ENCODE results near the gene TMOD4. TPM values are rescaled to one million over a fixed set of nuclear protein-coding genes. Genes with fewer than 3 reads are reported as not detected.

TMOD4 gene
- total and polyA plus RNA-seq, 2 of the 13 experiments (the other 11 are each of a cell fraction or from before 2014, with no cell fraction given), result 0.66 TPM; not detected in 1

DNA sequence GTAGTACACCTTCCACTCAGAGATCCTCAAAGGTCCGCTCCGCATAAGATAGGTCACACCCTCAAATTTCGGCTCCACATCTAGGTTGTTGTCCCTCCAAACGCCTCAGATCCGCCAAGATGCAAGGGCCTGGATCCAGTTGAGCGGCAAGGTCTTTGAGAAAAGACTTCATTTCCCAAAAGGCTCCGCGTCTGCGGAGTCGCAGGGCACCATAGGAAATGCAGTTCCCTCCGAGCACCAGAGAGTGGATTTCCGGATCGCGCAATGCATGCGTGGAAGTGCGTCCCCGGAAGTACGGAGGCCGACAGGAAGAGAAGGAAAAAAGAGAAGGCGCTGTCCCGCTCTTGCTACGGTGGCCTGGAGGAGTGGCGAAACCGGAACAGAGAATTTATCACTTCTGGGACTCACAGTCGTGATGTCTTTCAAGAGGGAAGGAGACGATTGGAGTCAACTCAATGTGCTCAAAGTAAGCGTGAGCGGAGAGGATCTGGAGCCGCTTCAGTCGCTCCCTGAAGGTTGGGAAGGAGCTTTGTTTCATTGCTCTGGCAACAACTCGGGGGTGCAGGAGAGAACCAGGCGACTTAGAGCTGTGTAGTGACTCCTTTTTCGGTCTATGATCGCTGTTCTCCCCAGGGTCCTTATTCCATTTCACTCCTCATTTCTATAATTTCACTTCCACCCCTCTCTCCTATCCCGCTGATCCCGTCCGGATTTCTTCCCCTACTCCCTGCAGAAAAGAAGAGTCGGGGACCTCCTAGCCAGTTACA is 9.9 kb downstream of the TMOD4 start, which contains the start of the genes LYSMD1 and SCNM1 (continued):
- TF ChIP-seq ELF3 (CRISPR knock-in tag; IDR thresholded peaks at IDR 0.05) (peak; percentile 95), PRMT3 (CRISPR knock-in tag; IDR thresholded peaks at IDR 0.05; ENCODE audit: borderline replicate concordance, low read depth) (no peak), STAG1 (CRISPR knock-in tag; IDR thresholded peaks at IDR 0.05) (0 out of 2 replicates have a peak, but pooled peaks have one; percentile 3), ZNF780A (CRISPR knock-in tag; IDR thresholded peaks at IDR 0.05) (no peak), ZNF431 (CRISPR knock-in tag; IDR thresholded peaks at IDR 0.05; ENCODE audit: borderline replicate concordance, low read depth) (no peak), ZNF761 (CRISPR knock-in tag; conservative IDR thresholded peaks at IDR 0.05) (no peak; the same call in 1 of the 2 replicates), ZSCAN12 (CRISPR knock-in tag; IDR thresholded peaks at IDR 0.05) (0 out of 2 replicates have a peak, but pooled peaks have one; percentile 57), MATR3 (CRISPR knock-in tag; IDR thresholded peaks at IDR 0.05) (no peak), ARNT (IDR thresholded peaks at IDR 0.05) (no peak), BRCA1 (CRISPR knock-in tag; IDR thresholded peaks at IDR 0.05) (0 out of 2 replicates have a peak, but pooled peaks have one; percentile 90), DMAP1 (CRISPR knock-in tag; IDR thresholded peaks at IDR 0.05) (peak; percentile 82; the same call in 1 of the 2 replicates), ZNF160 (CRISPR knock-in tag; IDR thresholded peaks at IDR 0.05) (0 out of 2 replicates have a peak, but pooled peaks have one; percentile 33), RELA (CRISPR knock-in tag; IDR thresholded peaks at IDR 0.05) (no peak), ZNF788 (CRISPR knock-in tag; IDR thresholded peaks at IDR 0.05; ENCODE audit: borderline replicate concordance) (peak; percentile 86), ZNF451 (CRISPR knock-in tag; IDR thresholded peaks at IDR 0.05) (no peak), ELF1 (CRISPR knock-in tag; IDR thresholded peaks at IDR 0.05) (peak; percentile 100), ATF7-NPFF (CRISPR knock-in tag; IDR thresholded peaks at IDR 0.05; ENCODE audit: low read depth) (no peak), ZNF616 (CRISPR knock-in tag; IDR thresholded peaks at IDR 0.05; ENCODE audit: low read depth) (0 out of 2 replicates have a peak, but pooled peaks have one; percentile 36), ZNF343 (CRISPR knock-in tag; IDR thresholded peaks at IDR 0.05) (peak; percentile 71; the same call in 1 of the 2 replicates), ZNF747 (CRISPR knock-in tag; IDR thresholded peaks at IDR 0.05; ENCODE audit: borderline replicate concordance) (peak; percentile 77; the same call in 1 of the 2 replicates), TRIM24 (CRISPR knock-in tag; IDR thresholded peaks at IDR 0.05) (no peak)
- TF ChIP-seq, protein P1, sequence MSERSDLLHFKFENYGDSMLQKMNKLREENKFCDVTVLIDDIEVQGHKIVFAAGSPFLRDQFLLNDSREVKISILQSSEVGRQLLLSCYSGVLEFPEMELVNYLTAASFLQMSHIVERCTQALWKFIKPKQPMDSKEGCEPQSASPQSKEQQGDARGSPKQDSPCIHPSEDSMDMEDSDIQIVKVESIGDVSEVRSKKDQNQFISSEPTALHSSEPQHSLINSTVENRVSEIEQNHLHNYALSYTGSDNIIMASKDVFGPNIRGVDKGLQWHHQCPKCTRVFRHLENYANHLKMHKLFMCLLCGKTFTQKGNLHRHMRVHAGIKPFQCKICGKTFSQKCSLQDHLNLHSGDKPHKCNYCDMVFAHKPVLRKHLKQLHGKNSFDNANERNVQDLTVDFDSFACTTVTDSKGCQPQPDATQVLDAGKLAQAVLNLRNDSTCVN (CRISPR knock-in tag; IDR thresholded peaks at IDR 0.05; ENCODE audit: borderline replicate concordance), result no peak
- TF ChIP-seq, protein P2, sequence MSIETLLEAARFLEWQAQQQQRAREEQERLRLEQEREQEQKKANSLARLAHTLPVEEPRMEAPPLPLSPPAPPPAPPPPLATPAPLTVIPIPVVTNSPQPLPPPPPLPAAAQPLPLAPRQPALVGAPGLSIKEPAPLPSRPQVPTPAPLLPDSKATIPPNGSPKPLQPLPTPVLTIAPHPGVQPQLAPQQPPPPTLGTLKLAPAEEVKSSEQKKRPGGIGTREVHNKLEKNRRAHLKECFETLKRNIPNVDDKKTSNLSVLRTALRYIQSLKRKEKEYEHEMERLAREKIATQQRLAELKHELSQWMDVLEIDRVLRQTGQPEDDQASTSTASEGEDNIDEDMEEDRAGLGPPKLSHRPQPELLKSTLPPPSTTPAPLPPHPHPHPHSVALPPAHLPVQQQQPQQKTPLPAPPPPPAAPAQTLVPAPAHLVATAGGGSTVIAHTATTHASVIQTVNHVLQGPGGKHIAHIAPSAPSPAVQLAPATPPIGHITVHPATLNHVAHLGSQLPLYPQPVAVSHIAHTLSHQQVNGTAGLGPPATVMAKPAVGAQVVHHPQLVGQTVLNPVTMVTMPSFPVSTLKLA (IDR thresholded peaks at IDR 0.05), result peak; percentile 55; the same call in 1 of the 2 replicates
- TF ChIP-seq, protein P3, sequence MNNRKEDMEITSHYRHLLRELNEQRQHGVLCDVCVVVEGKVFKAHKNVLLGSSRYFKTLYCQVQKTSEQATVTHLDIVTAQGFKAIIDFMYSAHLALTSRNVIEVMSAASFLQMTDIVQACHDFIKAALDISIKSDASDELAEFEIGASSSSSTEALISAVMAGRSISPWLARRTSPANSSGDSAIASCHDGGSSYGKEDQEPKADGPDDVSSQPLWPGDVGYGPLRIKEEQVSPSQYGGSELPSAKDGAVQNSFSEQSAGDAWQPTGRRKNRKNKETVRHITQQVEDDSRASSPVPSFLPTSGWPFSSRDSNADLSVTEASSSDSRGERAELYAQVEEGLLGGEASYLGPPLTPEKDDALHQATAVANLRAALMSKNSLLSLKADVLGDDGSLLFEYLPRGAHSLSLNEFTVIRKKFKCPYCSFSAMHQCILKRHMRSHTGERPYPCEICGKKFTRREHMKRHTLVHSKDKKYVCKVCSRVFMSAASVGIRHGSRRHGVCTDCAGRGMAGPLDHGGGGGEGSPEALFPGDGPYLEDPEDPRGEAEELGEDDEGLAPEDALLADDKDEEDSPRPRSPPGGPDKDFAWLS (CRISPR knock-in tag; IDR thresholded peaks at IDR 0.05; ENCODE audit: borderline replicate concordance), result no peak; the same call in 1 of the 2 replicates

Measured in HepG2 (cell line).